SK-N-MC (cell line): ENCODE data around the gene APP.

Experiments
- EZH2 ChIP-seq: fragments of 200-600 bp; sonication (generic); IDR thresholded peaks from one replicate; pipeline ENCODE4 v1.6.1; 2017; ENCODE audit warnings: antibody characterized with exemption
- POLR2AphosphoS5 ChIP-seq: IDR thresholded peaks from 2 replicates; pipeline ENCODE4 v1.6.1; 2012; ENCODE audit warnings: mild to moderate bottlenecking, low read depth, low read length, borderline replicate concordance

- TF ChIP-seq EZH2 (no peak), POLR2AphosphoS5 (no peak)
Observed at GRCh38 chr21:25859235-25859929, 311.2 kb downstream of the APP start.
